Left renal pelvis (tissue), 4 donors: ENCODE measurements around the gene ZNF574. TPM values are rescaled to one million over a fixed set of nuclear protein-coding genes. Genes with fewer than 3 reads are reported as not detected.
"Not testable (repeated sequence)": the region's sequence is repeated elsewhere in the genome, so short reads cannot be mapped to it uniquely, and the experiment has no call there.

ENCODE experiments used
- DNase-seq, 4 donors: peaks; one replicate each; pipeline ENCODE4 v3.0.0-alpha.2; 2013; ENCODE audit warnings: low read depth in 4 of 4, low spot score in 3 of 4
- polyA plus RNA-seq, 4 donors: library from polyadenylated mRNA; unstranded; fragments of 120-200 nt; gene quantifications; one replicate each; pipeline ENCODE4 v1.2.1, GENCODE V29; 2013; ENCODE audit not compliant: insufficient read length in 4 of 4

ZNF574 gene
- polyA plus RNA-seq, 4 donors, result 12.4 to 16.9 (median 12.9) TPM

GRCh38 chr19:42095814-42096230, 19.9 kb downstream of the ZNF574 start:
- no peak for DNase-seq

- no peak for DNase-seq
Measured at GRCh38 chr19:42096255-42096837, 20.4 kb downstream of the ZNF574 start.

- no peak for DNase-seq
Measured at GRCh38 chr19:42097461-42097860, 21.5 kb downstream of the ZNF574 start.

GRCh38 chr19:42098781-42099180, 22.8 kb downstream of the ZNF574 start:
- DNase-seq, result no peak

GRCh38 chr19:42099336-42099925, 23.5 kb downstream of the ZNF574 start:
- no peak for DNase-seq

- not testable (repeated sequence) for DNase-seq
Measured at GRCh38 chr19:42100241-42100640, 24.3 kb downstream of the ZNF574 start.

- no peak for DNase-seq
Measured at GRCh38 chr19:42102877-42103276, 26.9 kb downstream of the ZNF574 start.

- DNase-seq, result no peak
Measured at GRCh38 chr19:42105368-42105767, 29.4 kb downstream of the ZNF574 start.

- DNase-seq, result peak in 3 of 4 donors; percentile 29 to 48 (median 48)
Measured at GRCh38 chr19:42108527-42109389, 32.8 kb downstream of the ZNF574 start.

- no peak for DNase-seq
Measured at GRCh38 chr19:42109896-42110295, 33.9 kb downstream of the ZNF574 start.

GRCh38 chr19:42110658-42111057, 34.7 kb downstream of the ZNF574 start:
- no peak for DNase-seq

GRCh38 chr19:42111384-42111783, 35.4 kb downstream of the ZNF574 start:
- DNase-seq, result no peak

GRCh38 chr19:42111811-42112210, 35.8 kb downstream of the ZNF574 start:
- DNase-seq, result no peak

- no peak for DNase-seq
Measured at GRCh38 chr19:42113641-42114348, 37.8 kb downstream of the ZNF574 start.

GRCh38 chr19:42114412-42114811, 38.4 kb downstream of the ZNF574 start:
- DNase-seq, result no peak

GRCh38 chr19:42115219-42115618, 39.3 kb downstream of the ZNF574 start:
- no peak for DNase-seq

GRCh38 chr19:42115705-42116104, 39.7 kb downstream of the ZNF574 start:
- DNase-seq, result no peak

- no peak for DNase-seq
Measured at GRCh38 chr19:42116308-42117075, 40.5 kb downstream of the ZNF574 start.

- no peak for DNase-seq
Measured at GRCh38 chr19:42117076-42117475, 41.1 kb downstream of the ZNF574 start.

GRCh38 chr19:42120276-42120980, 44.5 kb downstream of the ZNF574 start:
- no peak for DNase-seq
